ENCODE results near the gene FAM169A.
"Not testable (repeated sequence)": the region's sequence is repeated elsewhere in the genome, so short reads cannot be mapped to it uniquely, and the experiment has no call there.

FAM169A gene

DNA sequence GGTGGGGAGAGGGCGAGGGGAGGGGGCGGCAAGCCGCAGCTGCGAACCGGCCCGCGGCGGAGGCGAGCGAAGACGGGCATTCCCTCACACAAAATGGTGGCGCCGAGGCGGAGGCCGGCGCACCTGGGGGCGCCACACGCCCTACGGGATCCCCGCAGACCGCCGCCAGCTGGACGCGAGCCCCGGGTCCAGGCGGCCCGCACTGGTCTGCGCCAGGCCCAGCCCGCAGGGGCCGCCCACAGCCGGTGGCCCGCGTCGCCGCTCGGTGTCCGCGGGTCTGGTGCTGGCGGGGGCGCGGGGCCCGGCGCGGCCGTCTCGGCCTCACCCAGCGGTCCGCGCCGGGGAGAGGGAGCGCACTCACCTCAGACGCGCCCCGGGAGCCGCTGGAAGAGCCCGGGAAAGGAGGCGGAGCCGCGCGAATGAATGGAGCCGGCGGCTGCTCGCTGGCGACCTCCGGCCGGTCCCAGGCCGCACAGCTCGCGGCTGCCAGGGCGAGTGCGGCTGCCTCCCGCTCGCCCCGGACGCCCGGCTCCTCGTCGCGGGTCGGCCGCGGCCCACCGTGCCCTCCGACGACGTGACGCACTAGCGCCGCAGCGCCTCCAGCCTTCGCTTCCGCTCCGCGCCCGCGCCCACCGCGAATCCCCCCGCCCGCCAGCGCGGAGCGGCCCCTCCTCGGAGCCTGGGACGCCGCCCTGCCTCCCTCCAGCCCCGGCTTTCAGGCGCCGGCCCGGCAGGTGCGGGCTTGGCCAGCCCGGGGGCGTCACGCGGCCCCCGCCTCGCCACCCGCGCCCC lies at the start of gene FAM169A:
FAM169A (minus strand) TSS at position 584 of the 792 bp plus-strand sequence. CDS start 24,711 bp downstream, outside the sequence.
- peak; percentile 25 to 48 for DNase-seq (ENCODE audit: low read depth in 2 of 2)

DNA sequence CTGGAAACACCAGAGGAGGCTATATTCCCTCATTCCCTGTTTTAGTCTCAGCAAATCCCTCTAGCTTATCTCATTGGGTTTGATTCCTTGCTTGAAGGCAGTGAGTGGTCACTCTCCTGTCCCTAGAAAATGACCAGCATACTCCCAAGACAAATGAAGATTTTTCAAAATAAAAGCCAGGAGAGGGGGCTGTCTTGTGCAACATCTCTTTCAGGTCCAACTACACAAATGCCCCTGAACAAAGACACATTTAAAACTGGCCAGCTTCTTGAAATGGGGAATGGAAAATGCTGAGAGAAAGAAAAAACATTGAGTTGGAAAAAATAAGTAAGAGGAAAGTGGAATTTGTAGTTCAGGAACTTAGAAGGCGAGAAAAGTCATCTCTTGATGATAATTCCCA lies 49.3 kb upstream of the FAM169A start:
- no peak for DNase-seq (ENCODE audit: low read depth in 2 of 2)

DNA sequence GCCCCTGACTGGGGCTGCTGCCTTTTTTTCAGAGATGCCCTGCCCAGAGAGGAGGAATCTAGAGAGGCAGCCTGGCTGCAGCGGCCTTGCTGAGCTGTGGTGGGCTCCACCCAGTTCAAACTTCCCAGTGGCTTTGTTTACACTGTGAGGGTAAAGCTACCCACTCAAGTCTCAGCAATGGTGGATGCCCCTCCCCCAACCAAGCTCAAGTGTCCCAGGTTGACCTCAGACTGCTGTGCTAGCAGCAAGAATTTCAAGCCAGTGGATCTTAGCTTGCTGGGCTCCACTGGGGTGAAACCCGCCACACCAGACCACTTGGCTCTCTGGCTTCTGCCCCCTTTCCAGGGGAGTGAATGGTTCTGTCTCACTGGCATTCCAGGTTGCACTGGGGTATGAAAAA lies 45.2 kb upstream of the FAM169A start:
- not testable (repeated sequence) for DNase-seq (ENCODE audit: low read depth in 2 of 2)

DNA sequence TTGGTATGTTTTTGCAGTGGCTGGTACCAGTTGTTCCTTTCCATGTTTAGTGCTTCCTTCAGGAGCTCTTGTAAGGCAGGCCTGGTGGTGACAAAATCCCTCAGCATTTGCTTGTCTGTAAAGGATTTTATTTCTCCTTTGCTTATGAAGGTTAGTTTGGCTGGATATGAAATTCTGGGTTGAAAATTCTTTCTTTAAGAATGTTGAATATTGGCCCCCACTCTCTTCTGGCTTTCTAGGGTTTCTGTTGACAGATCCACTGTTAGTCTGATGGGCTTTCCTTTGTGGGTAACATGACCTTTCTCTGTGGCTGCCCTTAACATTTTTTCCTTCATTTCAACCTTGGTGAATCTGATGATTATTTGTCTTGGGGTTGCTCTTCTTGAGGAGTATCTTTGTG lies 43.7 kb upstream of the FAM169A start:
- DNase-seq (ENCODE audit: low read depth in 2 of 2): not testable (repeated sequence)

GRCh38 chr5:74908237-74908636 lies 42.0 kb upstream of the FAM169A start:
- DNase-seq (ENCODE audit: low read depth in 2 of 2): not testable (repeated sequence)

GRCh38 chr5:74904713-74905112 lies 38.5 kb upstream of the FAM169A start:
- DNase-seq (ENCODE audit: low read depth in 2 of 2): not testable (repeated sequence)

- DNase-seq (ENCODE audit: low read depth in 2 of 2): no peak
Observed at GRCh38 chr5:74903165-74903787, 37.1 kb upstream of the FAM169A start.

- no peak for DNase-seq (ENCODE audit: low read depth in 2 of 2)
Observed at GRCh38 chr5:74897049-74897448, 30.9 kb upstream of the FAM169A start.

- no peak for DNase-seq (ENCODE audit: low read depth in 2 of 2)
Observed at GRCh38 chr5:74895906-74896305, 29.7 kb upstream of the FAM169A start.

DNA sequence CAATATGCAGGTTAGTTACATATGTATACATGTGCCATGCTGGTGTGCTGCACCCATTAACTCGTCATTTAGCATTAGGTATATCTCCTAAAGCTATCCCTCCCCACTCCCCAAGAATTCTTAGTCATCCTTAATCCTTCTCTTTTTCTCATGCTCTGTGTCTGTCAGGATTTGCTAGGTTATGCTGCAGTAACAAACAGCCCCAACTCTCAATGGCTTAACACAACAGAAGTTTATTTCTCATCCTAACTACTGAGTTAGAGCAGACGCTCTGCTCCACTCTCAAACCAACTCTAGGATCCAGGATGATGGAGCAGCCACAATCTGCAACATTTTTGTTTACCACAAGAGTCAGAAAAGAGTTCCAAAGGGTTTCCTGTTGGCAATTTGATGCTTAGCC lies 28.2 kb upstream of the FAM169A start:
- DNase-seq (ENCODE audit: low read depth in 2 of 2): no peak

- DNase-seq (ENCODE audit: low read depth in 2 of 2): no peak
Observed at GRCh38 chr5:74892921-74893320, 26.7 kb upstream of the FAM169A start.

DNA sequence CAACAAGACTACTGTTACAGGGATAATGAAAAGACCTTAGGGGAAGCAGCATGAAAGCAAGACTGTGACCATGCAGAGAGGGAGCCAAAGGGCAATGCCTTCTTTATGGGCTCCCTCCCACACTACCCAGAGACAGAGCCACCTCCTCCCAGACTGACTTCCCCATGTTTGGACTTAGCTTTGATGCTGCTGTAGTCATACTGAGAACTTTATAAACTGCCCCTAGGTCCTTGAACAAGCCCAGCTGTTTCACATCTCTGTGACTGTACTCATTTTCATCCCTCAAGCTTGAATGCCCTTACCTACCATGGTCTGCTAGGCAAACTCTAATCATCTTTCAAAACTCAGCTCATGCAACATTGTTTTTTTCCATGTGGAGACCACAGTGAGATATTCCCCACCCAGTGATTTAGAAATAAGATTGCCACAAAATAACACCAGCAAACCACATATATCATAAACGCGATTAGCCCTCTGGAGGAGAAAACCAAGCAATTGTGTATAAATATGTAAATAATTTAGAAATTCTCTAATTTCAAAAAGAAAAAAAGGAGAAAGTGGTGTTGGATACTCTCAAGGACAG lies 23.4 kb upstream of the FAM169A start:
- DNase-seq (ENCODE audit: low read depth in 2 of 2): no peak

- DNase-seq (ENCODE audit: low read depth in 2 of 2): no peak
Observed at GRCh38 chr5:74888117-74888516, 21.9 kb upstream of the FAM169A start.

GRCh38 chr5:74885170-74885569 lies 19.0 kb upstream of the FAM169A start:
- no peak for DNase-seq (ENCODE audit: low read depth in 2 of 2)

GRCh38 chr5:74882379-74883134 lies 16.4 kb upstream of the FAM169A start:
- DNase-seq (ENCODE audit: low read depth in 2 of 2): not testable (repeated sequence)

- no peak for DNase-seq (ENCODE audit: low read depth in 2 of 2)
Observed at GRCh38 chr5:74877624-74878304, 11.6 kb upstream of the FAM169A start.

DNA sequence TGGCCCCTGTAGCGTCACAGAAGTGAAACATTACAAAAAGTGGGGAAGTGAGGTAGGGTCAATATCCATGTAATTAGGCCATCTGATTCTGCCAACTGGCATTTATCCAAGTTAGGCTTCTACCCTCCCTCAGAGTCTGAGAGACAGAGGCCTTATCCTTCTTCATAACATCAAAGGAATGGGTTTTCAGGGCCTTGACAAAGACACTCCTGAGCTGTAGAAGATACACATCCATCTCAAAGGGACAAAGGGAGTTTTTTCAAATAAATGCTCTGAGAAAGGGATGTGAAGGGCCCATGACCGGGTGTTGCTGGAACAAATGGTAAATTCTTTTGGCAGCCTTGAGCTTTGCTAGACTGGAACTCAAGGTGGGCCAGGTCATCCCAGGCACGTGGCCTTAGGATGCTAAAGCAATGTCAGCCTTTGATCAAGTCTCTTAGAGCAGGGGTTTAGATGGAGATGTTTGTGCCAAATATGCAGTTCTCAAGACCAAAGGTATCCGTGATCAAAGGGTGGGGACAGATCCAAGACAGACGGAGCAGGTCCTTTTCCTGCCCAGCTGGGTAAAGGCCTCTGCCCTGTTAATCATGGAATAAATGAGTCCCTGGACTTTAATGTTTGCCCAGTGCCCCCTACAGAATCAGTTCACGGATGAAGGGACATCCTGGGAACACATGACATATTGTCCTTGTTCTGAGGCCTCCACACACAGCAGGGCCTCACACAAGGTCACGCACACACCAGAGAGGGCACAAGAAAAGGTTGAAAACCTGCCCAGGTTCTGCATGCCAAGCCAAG lies 10.0 kb upstream of the FAM169A start:
- no peak for DNase-seq (ENCODE audit: low read depth in 2 of 2)

- no peak for DNase-seq (ENCODE audit: low read depth in 2 of 2)
Observed at GRCh38 chr5:74873525-74874249, 7.5 kb upstream of the FAM169A start.

GRCh38 chr5:74870299-74871067 lies 4.3 kb upstream of the FAM169A start:
- no peak for DNase-seq (ENCODE audit: low read depth in 2 of 2)

All from stimulated activated CD4-positive, alpha-beta T cell treated with anti-CD3 and anti-CD28 coated beads, Interleukin-1b, Interleukin-23, amount 100 ng/mL, for 4 hours (primary cell).